ENCODE measurements around the gene CLCN2.
"Not testable (repeated sequence)": the region's sequence is repeated elsewhere in the genome, so short reads cannot be mapped to it uniquely, and the experiment has no call there.

CLCN2 gene

DNA sequence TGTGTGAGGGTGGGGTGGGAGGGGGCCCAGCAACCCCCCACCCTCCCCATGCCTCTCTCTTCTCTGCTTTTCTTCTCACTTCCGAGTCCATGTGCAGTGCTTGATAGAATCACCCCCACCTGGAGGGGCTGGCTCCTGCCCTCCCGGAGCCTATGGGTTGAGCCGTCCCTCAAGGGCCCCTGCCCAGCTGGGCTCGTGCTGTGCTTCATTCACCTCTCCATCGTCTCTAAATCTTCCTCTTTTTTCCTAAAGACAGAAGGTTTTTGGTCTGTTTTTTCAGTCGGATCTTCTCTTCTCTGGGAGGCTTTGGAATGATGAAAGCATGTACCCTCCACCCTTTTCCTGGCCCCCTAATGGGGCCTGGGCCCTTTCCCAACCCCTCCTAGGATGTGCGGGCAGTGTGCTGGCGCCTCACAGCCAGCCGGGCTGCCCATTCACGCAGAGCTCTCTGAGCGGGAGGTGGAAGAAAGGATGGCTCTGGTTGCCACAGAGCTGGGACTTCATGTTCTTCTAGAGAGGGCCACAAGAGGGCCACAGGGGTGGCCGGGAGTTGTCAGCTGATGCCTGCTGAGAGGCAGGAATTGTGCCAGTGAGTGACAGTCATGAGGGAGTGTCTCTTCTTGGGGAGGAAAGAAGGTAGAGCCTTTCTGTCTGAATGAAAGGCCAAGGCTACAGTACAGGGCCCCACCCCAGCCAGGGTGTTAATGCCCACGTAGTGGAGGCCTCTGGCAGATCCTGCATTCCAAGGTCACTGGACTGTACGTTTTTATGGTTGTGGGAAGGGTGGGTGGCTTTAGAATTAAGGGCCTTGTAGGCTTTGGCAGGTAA is 15.9 kb downstream of the CLCN2 start:
- DNase-seq (ENCODE audit: low read depth), result no peak

DNA sequence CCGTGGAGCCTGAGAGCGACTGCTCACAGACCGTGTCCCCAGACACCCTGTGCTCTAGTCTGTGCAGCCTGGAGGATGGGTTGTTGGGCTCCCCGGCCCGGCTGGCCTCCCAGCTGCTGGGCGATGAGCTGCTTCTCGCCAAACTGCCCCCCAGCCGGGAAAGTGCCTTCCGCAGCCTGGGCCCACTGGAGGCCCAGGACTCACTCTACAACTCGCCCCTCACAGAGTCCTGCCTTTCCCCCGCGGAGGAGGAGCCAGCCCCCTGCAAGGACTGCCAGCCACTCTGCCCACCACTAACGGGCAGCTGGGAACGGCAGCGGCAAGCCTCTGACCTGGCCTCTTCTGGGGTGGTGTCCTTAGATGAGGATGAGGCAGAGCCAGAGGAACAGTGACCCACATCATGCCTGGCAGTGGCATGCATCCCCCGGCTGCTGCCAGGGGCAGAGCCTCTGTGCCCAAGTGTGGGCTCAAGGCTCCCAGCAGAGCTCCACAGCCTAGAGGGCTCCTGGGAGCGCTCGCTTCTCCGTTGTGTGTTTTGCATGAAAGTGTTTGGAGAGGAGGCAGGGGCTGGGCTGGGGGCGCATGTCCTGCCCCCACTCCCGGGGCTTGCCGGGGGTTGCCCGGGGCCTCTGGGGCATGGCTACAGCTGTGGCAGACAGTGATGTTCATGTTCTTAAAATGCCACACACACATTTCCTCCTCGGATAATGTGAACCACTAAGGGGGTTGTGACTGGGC is 16.7 kb downstream of the CLCN2 start:
- no peak for DNase-seq (ENCODE audit: low read depth)

DNA sequence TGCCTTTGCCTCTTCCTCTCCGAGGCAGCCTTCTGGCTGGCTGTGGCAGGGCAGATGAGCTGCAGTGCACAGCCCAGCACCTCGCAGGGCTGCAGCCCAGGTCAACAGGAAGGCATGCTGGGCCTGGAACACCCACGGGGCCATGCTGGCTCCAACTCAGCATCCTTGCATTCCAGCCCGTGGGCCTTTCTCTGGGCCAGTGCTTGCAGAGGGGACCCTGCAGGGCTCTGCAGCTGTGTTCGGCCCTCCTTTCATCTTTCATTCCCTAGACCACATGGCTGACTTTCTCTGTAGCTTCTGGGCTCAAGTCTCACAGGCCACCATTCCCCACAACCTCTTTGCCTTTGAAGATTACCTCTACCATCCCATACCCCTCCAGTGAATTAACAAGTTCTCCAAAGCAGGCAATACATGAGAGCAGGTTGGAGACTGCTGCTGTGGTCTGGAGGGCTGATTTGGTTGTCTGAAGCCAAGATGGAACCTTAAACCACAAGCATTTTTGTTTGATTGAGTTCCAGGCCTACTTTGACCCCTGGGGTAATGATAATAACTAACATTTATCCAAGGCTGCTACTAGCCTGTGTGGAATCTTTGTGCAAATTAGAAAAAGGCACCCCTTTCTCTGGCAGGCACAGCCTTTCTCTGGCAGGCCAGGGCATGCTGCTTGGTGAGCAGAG is 18.1 kb downstream of the CLCN2 start:
- no peak for DNase-seq (ENCODE audit: low read depth)

DNA sequence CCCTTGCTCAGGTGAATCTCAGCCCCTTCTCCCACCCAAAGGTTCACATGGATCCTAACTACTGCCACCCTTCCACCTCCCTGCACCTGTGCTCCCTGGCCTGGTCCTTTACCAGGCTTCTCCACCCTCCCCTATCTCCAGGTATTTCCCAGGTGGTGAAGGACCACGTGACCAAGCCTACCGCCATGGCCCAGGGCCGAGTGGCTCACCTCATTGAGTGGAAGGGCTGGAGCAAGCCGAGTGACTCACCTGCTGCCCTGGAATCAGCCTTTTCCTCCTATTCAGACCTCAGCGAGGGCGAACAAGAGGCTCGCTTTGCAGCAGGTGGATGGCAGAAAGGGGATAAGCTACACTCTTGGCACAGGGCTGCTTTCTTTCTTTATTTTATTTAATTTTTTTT is 19.5 kb downstream of the CLCN2 start:
- no peak for DNase-seq (ENCODE audit: low read depth)

DNA sequence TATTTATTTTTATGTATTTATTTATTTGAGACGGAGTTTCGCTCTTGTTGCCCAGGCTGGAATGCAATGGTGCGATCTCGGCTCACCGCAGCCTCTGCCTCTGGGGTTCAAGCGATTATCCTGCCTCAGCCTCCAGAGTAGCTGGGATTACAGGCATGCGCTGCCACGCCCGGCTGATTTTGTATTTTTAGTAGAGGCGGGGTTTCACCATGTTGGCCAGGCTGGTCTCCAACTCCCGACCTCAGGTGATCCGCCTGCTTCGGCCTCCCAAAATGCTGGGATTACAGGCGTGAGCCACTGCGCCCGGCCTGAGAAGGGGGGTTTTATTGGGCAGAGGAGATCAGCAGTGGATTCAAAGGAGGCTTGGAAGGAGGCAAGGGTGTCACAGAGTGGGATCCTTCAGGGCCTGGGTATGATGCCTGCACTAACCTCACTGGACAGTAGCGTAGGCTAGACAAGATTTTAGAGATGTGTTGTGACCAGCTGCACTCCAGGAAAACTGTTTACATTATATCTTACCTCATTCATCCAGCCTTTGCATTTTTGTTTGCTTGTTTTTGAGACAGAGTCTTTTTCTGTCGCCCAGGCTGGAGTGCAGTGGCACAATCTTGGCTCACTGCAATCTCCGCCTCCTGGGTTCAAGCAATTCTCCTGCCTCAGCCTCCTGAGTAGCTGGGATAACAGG is 21.8 kb downstream of the CLCN2 start:
- not testable (repeated sequence) for DNase-seq (ENCODE audit: low read depth)

DNA sequence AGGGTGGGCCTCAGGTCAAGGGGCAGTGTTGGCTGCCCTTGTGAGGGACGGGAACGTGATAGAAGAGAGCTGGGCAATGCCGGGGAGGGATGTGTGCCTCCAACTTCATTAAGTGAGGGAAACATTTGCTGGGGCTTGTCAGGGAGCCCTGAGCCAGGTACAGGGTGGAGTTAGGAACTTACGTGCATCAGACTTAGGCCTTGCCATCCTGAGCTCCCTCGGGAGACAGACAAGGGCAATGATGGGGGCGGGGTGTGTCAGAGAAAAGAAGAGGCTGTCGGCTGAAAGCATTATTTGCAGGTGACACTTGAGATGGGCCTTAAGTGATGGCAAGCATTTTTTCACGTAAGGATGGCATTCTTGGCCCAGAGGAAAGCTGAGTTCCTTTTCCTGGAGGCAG is 22.4 kb downstream of the CLCN2 start:
- DNase-seq (ENCODE audit: low read depth), result no peak

DNA sequence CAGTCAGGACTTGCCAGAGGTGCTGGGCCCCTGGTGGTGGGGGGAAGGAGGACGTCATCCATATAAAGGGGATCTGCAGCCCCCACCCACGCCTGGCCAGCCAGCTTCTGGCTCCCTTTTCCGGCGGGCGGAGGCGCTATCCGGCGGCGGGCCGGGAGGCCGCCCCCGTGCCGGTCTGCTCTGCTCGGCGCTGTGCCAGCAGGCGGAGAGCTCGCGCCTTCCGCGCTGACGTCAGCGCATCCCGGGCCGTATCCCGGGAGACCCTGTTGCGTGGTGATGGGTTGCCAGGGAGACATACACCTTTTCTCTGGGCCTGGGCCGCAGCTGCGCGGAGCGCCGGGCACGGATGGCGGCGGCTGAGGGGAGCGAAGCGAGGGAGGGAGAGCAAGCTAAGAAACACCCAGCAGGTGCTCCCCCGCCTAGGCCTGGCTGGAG is 22.9 kb downstream of the CLCN2 start:
- no peak for DNase-seq (ENCODE audit: low read depth)

DNA sequence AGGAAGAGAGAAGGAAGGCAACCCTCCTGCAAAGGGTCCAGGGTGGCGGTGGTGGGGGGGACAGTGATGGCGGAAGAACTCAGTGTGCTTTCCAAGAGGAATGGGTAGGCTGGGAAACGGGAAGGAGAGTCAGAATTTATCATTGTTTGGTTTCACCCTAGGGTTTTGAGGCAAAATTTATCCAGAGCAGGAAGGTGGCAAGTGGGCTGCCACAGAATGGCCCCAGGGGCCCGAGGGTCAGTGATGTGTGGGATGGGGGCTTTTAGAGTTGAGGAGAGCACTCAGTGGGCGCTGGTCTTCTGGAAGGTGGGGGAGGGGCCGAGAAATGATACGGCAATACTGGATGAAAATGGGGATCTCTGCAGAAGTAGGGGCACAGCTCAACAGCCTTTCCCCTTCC is 23.4 kb downstream of the CLCN2 start:
- DNase-seq (ENCODE audit: low read depth), result no peak

DNA sequence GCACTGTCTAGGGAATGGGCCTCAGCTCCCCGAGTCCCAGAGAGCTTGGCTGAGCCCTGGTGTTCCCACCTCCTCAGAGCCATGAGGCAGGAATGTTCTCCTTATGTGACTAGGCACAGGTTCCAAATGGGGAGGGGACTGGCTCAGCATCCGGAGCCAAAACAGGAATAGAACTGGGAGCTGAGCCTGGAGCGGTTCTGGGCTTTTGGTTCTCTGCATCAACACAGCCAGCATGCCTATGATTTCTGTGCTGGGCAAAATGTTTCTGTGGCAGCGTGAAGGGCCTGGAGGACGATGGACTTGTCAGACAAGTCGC is 24.0 kb downstream of the CLCN2 start, which contains the start of gene FAM131A:
TSS of gene FAM131A (plus strand) at position 202 of the 316 bp plus-strand sequence. CDS start at position 233, 31 bp downstream.
- no peak for DNase-seq (ENCODE audit: low read depth)

DNA sequence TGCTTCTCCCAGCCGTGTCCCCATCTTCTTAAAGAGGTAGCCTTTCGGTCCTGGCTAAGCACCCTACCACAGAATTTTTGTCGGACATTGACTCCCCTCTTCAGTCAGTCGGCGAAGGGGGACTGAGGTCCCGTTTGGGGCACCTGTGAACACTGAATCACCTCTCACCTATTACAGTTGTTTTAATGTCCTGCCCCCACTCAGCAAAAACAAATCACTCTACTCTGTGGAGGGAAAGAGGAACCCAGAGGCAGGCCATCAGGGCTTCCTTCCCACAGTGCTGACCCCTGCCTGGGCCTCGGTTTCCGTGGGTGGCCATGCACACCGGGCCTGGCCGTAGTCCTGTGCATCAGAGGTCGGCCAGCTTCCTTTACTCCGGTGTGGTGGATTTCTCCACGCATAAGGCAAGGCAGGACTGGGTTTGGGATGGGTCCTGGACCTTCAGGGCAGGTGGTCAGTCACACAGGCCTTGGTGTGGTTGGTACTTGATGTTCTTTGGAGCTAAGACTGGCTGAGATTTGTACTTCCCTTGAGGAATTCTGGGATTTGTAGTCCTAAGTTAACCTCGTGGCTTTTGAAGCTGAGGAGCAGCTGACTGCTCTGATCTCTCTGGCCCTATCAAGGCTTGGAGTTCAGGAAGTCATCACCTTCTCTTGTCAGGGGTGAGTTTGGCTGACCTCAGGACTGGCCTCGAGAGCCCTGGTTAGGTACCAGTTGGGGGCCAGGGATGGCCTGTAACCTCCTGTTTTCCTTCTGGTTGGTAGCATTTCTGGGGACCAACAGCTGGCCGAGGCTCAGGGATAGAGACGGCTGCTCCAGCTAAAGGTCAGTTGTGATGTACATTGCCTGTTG is 24.6 kb downstream of the CLCN2 start:
- DNase-seq (ENCODE audit: low read depth), result no peak

DNA sequence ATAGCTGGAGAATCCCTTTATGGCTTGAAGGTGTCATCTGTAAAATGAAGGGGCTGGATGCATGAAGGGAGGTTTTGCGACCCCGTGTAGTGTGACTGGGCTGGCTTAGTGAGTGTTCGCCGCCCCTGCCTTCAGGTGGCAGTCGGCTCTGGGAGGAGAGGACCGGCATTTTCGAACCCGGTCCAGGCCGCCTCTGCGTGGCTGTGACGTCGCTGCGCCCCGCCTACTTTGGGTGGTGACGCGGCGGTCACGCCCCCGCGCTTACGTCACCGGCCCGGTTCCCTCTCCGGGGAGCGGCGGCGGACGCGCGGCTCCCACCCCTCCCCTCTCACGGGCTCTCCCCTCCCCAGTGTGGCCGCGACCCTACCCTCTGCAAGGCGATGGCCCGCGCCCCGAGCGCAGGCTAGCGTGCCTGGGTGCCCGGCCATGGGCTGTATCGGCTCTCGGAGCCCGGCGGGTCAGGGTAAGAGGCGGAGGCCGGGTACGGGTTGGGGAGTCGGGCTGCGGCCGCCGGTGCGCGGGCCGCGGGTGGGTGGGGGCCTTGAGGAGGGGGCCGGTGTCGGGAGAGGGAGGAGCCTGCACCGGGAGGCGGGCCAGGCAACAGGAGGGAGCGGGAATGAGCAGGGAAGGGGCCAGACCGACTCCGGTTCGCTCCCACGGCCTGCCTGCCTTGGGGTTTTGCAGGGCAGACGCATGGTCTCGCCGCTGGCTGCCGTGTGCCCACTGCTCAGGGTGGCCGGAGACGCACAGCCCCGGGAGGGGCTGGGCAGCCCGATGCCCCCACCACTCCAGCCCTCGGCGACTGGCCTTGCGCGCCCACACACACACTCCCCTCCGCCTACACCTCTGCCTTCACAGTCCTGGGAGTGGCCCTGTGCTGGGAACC is 25.5 kb downstream of the CLCN2 start:
- peak; percentile 76 for DNase-seq (ENCODE audit: low read depth)

DNA sequence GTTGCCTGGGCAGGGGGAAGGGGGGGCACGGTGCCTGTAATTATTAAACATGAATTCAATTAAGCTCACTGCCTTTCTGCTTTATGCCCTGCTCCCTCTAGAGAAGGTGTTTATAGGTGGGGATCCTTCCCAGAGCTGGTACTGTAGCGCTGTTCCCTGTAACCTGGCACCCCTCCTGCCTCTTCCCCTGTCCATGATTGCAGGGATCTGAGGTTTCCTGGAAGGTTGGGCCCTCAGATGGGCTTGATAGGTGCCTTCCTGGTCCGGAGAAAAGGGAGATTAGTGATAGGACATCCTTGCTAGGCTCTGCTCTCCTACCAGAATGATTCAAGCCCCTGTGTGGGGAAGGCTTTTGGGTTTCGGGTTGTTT is 26.1 kb downstream of the CLCN2 start:
- DNase-seq (ENCODE audit: low read depth), result no peak

DNA sequence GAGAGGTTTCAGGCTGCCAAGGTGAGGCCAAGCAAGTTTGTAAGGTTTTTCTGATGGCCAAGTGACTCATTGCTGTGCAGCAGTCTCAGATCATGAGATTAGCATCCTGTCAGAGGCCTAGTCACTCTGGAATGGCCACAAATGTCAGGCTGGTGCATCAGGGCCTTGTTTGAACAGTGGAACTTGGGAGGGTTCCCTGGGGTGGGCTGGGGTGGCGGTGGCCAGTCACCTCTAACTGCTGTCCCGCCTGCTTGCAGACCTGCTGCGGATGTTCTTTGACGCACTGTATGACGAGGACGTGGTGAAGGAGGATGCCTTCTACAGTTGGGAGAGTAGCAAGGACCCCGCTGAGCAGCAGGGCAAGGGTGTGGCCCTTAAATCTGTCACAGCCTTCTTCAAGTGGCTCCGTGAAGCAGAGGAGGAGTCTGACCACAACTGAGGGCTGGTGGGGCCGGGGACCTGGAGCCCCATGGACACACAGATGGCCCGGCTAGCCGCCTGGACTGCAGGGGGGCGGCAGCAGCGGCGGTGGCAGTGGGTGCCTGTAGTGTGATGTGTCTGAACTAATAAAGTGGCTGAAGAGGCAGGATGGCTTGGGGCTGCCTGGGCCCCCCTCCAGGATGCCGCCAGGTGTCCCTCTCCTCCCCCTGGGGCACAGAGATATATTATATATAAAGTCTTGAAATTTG is 26.8 kb downstream of the CLCN2 start:
- DNase-seq (ENCODE audit: low read depth), result no peak

DNA sequence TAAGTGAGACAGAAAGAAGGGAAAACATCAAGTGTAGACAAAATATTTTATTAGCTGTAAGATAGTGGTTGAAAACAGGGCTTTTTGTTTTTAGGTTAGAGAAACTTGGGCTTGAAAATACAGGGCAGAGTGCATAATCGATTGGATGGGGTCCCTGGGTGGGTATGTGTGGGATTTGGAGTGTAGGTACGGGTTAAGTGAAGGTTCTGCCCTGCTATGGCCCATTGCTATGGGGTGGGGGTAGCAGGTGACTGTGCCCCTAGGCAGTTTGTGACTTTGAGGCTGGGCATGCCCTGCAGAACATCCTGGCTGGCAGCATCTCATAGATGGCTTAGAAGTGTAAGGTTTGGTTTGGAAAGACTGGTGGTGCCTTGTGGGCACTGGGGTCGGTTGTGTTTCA is 27.7 kb downstream of the CLCN2 start:
- DNase-seq (ENCODE audit: low read depth), result no peak

DNA sequence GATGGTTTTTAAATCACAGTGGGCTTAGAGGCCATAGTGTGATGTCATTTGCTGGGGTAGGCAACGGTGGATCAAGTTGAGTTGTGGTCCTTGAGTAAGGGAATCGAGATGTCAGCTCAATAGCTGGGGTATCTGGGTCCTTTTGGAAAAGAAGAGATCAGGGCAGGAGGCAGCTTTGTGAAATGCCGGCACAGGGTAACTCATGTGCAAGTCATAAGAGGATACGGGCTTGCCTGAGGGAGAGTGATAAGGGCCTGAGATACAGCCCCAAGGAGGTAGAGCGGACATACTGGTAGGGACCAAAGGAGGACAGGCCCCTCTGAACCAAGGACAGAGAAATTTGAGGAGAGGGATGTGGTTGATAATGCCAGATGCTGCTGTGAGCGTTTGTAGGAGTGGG is 28.2 kb downstream of the CLCN2 start:
- no peak for DNase-seq (ENCODE audit: low read depth)

DNA sequence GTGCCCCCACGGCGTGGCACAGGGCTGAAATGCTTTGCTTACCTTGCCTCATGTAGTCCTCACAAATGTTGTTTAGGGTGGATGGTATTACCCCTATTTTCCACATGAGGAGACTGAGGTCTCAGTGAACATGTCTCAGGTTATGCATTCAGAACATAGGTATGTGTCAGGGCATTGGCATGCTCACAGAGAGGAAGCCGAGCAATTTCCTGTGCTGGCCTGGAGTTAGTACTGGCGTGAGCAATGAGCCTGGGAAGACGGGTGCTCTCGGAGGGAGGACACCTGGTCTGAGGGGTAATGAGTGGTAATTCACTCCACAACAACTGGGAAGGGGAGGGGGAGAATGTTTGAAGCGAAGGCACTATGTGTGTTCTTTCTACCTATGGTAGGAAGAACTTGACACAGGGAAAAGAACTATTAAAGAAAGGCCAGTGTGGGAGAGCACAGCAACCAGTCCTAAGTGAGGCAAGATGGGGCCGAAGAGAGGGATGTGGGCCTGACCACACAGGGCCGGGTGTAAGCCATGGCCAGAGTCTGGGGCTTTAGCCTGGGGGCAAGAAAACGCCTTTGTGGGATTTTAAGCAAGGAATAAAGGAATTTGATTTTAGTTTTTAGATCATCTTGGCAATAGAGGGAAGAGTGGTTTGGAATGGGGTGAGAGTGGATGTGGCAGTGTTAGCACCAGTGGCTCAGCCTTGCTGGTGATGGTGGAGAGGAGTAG is 28.9 kb downstream of the CLCN2 start:
- DNase-seq (ENCODE audit: low read depth), result no peak

DNA sequence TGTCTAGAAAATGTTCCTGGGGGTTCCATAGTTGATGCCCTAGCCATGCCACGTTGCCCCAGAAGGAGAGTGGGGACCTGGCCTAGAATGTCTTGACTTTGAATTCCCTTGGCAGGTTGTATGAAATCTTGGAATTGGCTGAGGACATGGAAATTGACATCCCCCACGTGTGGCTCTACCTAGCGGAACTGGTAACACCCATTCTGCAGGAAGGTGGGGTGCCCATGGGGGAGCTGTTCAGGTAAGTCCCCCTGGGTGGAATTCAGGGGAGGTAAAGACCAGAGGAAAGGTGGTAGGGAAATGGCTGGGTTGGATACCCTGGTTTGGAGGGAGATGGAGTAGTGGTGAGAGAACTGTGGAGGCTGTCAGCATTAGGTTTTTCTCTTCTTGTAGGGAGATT is 32.9 kb downstream of the CLCN2 start:
- no peak for DNase-seq (ENCODE audit: low read depth)

DNA sequence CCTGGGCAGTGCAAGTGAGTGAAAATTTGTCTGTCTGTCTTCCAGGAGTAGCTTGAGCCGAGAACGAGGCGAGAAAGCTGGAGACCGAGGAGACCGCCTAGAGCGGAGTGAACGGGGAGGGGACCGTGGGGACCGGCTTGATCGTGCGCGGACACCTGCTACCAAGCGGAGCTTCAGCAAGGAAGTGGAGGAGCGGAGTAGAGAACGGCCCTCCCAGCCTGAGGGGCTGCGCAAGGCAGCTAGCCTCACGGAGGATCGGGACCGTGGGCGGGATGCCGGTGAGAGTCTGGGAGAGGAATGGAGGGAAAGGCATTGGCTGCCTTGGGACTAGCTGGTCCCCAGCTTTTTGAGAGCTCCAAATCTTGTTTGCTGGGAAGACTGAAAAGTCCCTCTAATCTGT is 34.2 kb downstream of the CLCN2 start:
- DNase-seq (ENCODE audit: low read depth), result no peak

DNA sequence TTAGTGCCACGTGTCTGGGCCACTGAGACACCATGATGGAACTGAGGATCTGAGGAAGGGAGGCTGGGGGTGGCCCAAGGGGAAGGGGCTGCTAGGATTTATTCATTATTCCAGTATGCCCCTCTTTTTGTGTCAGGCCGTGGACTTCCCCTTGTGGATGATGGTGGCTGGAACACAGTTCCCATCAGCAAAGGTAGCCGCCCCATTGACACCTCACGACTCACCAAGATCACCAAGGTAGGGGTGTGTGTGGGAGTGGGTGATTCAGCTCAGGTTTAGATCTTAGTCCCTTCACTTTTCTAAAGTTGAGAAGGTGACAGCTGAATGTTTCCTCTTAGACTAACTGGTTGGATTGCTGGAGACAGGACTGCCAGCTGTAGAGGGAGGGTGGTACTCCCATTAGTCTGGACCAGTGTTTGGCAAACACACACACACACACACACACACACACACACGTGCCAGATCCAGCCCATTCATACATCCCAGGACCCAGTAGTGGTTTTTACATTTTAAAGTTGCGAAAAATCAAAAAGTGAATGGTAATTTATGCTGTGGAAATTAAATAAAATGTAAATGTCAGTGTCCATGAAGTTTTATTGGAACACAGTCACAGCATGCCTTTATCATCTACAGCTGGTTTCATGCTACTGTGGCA is 35.6 kb downstream of the CLCN2 start:
- DNase-seq (ENCODE audit: low read depth), result no peak

Data from stimulated activated CD8-positive, alpha-beta memory T cell treated with anti-CD3 and anti-CD28 coated beads, Interleukin-7, amount 100 ng/mL, for 24 hours (primary cell).